HG02642 (cell line): ENCODE results near the gene GRWD1.
A peak's percentile ranks its signal among the peaks of the same experiment; 100 is the strongest.

ENCODE experiments used
- ATAC-seq: cut with Tn5 transposase; IDR thresholded peaks from one replicate; pipeline ENCODE4 v1.9.1; 2021; ENCODE audit warnings: mild to moderate bottlenecking; ENCODE audit not compliant: unreplicated experiment, poor library complexity

GRWD1 gene

GRCh38 chr19:48445606-48446481 is at the start of gene GRWD1:
Gene GRWD1, plus strand, starts transcription at chr19:48445983. Its CDS starts 23 bp downstream, at chr19:48446006.
- peak; percentile 82 for ATAC-seq

- ATAC-seq = no peak
Measured at GRCh38 chr19:48396016-48396823, 49.6 kb upstream of the GRWD1 start.

GRCh38 chr19:48396824-48397176 is 49.0 kb upstream of the GRWD1 start:
- ATAC-seq = no peak

DNA sequence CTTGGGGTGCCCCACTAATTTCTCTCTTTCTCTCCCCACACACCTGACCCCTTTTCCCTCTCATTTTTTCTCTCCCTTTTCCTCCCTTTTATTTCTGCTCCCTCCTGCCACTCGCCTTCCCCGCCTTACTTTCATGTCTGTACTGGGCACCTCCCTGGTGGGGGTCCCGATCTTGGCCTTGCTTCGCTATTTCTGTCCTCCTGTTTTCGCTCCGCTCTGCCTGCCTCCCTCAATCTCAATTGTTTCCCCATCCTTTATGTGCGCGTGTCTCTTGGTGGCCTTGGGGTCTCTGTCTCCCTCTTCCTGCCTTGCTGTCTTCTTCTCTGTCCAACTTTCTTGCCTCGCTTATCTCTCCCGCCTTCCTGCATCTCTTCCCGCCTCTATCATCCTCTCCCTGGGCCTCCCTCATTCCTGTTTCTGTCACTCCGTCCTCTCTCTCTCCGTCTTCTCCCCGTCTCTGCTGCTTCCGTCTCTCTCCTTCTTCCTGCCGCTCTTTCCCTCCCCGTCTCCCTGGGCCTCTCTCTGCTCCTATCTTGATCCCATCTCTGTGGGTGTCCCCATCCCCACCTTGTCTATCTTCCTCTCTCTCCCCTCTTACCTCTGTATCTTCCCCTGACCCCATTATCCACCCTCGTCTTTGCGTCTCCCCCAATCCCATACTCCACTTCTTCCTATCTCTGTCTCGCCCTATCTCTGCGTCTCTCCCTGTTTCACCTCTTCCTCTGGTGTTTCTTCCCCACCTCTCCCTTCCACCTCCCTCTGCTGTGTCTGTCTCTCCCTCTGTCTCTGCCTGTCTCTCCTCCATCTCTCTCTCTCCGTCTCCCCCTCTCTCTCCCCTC is 48.3 kb upstream of the GRWD1 start:
- no peak for ATAC-seq

DNA sequence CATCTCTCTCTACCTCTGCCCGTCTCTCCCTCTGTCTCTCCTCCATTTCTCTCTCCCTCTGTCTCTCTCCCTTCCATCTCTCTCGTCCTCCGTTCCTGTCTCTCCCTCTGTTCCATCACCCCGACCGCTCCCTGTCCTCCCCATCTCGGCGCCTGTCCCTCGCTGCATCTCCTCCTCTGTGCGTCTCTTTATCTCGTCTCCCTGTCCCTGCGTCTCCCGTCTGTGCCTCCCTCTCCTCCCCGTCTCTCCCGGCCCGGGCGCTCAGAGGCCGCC is 47.7 kb upstream of the GRWD1 start:
- no peak for ATAC-seq

DNA sequence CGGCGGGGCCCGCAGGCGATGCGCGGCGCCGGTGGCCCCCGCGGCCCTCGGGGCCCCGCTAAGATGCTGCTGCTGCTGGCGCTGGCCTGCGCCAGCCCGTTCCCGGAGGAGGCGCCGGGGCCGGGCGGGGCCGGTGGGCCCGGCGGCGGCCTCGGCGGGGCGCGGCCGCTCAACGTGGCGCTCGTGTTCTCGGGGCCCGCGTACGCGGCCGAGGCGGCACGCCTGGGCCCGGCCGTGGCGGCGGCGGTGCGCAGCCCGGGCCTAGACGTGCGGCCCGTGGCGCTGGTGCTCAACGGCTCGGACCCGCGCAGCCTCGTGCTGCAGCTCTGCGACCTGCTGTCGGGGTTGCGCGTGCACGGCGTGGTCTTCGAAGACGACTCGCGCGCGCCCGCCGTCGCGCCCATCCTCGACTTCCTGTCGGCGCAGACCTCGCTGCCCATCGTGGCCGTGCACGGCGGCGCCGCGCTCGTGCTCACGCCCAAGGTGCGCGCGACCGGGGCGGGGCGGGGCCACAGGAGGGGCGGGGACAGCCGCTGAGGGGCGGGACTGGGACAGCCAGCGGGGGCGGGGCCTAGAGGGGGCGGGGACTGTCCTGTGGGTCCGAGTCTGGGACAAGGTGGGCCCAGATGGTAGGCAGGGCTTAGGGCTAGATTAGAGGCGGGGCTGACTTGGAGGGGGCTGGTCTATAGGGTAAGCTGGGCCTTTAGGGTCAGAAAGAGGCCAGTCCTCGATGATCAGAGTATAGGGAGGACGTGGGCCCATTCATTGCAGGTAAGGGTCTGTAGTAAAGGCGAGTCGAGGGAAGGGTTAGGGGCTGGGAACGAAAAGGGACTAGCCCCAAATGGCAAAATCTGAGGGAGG is 47.2 kb upstream of the GRWD1 start:
- ATAC-seq = peak; percentile 50

- ATAC-seq = no peak
Measured at GRCh38 chr19:48400018-48400742, 45.6 kb upstream of the GRWD1 start.

GRCh38 chr19:48401287-48401686 is 44.5 kb upstream of the GRWD1 start:
- ATAC-seq = no peak

GRCh38 chr19:48403606-48404005 is 42.2 kb upstream of the GRWD1 start:
- peak; percentile 58 for ATAC-seq

DNA sequence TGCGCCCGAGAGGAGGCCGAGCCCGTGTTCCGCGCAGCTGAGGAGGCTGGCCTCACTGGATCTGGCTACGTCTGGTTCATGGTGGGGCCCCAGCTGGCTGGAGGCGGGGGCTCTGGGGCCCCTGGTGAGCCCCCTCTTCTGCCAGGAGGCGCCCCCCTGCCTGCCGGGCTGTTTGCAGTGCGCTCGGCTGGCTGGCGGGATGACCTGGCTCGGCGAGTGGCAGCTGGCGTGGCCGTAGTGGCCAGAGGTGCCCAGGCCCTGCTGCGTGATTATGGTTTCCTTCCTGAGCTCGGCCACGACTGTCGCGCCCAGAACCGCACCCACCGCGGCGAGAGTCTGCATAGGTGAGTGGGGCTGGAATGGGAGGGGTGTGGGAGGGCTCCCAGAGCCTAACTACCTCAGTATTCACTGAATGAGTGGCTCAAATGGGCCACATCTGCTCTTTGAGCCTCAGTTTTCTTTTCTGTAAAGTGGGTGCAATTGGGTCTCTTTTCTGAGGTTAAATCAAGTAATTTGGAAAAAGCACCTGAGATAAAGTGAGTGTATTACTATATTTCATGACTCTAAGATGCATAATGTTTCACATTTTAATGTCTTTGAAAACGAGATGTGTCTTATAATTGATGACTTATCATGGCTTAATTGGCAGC is 40.6 kb upstream of the GRWD1 start:
- no peak for ATAC-seq

DNA sequence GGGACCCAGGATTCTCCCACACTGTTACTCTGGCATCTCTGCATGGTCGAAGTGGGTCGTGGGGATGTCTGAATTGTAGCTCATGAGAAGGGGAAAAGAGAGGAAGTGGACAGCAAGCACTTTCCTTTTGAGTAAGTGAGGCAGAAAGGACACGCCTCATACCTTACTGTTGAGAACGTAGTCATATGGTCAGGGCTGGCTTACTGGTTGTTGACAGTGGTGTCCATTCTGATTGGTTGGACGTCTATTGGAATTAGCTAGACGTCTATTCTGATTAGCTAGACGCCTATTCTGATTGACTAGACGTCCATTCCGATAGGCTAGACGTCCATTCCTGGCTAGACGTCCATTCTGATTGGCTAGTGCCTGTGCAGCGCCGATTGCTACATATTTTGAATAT is 39.9 kb upstream of the GRWD1 start:
- ATAC-seq = no peak

DNA sequence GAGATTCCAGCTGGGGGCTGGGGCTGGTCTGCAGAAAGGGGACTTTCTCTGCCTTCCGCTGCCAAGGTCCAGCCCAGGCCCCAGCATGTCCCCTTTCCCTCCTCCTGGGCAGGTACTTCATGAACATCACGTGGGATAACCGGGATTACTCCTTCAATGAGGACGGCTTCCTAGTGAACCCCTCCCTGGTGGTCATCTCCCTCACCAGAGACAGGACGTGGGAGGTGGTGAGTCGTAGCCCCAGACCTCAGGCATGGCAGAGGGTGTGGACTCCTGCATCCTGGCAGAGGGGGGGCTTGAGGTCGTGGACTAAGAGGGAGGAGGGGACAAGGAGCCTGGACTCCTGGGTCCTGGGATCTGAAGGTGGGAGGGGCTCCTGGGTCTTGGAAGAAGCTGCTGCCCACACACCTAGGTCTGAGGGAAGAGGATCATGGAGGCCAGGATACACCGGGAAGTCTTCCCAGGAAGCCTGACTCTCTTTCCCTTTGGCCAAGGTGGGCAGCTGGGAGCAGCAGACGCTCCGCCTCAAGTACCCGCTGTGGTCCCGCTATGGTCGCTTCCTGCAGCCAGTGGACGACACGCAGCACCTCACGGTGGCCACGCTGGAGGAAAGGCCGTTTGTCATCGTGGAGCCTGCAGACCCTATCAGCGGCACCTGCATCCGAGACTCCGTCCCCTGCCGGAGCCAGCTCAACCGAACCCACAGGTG is 31.8 kb upstream of the GRWD1 start:
- no peak for ATAC-seq

GRCh38 chr19:48415395-48415794 is 30.4 kb upstream of the GRWD1 start:
- no peak for ATAC-seq

DNA sequence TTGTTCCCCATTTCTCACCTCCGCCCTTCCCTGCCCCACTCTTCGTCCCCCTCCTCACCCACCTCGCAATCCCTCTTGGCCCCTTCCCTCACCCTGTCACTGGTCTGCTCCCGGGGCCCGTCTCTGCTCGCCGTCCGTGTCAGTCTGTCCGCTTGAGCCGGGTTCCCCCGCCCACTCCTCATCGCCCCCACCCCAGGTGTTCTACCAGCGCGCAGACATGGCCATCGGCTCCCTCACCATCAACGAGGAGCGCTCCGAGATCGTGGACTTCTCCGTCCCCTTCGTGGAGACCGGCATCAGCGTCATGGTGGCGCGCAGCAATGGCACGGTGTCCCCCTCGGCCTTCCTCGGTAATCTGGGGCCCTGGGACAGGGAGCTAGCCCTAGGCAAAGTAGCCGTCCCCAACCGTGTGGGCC is 30.0 kb upstream of the GRWD1 start:
- ATAC-seq = no peak

- no peak for ATAC-seq
Measured at GRCh38 chr19:48417421-48417820, 28.4 kb upstream of the GRWD1 start.

DNA sequence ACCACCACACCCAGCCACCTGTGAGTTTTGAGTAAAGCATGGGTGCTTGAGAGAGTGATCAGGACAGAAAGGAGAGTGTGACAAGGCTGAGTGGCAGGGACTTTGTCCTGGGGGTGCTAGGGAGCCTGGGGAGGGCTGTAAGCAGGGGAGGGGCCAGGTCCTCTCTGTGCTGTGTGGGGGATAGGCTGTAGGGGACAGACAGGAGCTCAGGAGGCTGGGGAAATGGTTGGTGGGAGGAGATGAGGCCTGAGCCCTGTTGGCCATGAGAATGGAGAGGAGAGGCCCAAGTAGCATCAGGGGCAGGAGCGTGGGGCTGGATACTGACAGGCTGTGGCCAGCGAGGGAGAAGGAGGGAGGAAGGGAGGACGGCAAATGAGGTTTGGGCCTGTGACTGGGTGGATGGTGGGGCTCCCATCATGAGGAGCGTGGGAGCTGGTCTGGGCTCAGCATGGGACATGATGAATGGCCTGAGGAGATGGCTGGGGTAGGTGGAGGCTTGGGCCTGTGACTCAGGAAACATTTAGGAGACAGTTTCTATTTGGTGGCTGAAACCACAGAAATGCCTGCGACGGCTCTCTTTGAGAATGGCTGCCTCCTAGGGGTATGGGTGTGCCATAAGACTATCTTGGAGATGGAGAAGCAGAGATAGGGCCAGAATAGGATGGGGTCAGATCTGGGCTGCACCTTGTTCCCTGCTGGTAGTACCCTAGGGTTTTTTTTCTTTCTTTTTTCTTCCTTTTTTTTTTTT is 27.3 kb upstream of the GRWD1 start:
- ATAC-seq = no peak

- ATAC-seq = no peak
Measured at GRCh38 chr19:48419158-48419920, 26.4 kb upstream of the GRWD1 start.
